GM18907 (cell line): ENCODE measurements around the gene ZSCAN23.
A peak's percentile ranks its signal among the peaks of the same experiment; 100 is the strongest.

Experiments
- ATAC-seq: cut with Tn5 transposase; IDR thresholded peaks from one replicate; pipeline ENCODE4 v1.9.1; 2021; ENCODE audit warnings: mild to moderate bottlenecking, moderate library complexity; ENCODE audit not compliant: unreplicated experiment

Gene ZSCAN23

DNA sequence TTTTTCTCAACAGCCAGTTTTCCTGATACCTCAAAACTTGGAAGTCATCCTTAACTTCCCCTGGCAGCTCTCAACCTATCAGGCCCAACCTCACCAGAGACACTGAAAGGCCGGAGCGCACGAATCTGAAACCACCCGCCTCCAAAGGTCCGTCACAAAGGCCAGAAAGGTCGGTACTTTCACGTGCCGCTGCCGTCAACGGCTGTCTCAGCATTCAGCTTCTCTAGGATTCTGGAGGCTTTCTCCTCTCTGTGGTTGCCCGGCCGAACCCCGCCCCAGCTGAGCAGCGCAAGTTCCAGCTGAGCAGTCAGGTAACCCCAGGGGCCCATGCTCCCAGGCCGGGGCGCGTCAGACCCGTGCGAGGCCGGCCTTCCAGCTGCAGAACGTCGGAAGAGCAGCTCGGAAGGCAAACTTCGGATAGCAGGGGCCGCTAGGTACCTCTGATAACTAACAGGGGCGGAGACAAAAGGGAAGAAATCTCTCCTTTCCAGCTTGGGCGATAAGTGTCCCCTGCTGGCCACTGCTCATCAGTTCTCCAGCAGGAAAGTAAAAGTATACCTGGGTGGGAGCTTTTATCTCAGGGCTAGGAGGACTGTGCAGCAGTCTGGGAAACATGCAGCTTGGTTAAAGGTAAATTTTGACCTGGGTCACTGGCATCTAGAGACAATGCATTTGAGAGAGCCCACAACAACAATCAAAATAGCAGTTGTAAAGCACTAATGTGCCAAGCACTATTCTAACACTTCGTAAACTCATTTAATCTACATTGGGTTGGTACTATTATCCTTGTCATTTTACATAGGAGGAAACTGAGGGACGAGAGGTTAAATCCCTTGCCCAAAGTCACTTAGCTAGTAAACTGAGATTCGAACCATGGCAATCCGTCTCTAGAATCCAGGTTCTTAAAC lies 59.8 kb downstream of the ZSCAN23 start:
- peak; percentile 93 for ATAC-seq
